Measurements from ENCODE around the gene RERG.

The RERG gene

GRCh38 chr12:15220451-15220850 lies 766 bp downstream of the RERG start:
- DNase-seq (ENCODE audit: insufficient read length, low spot score) (no peak), FAIRE-seq (no peak)

- DNase-seq (ENCODE audit: insufficient read length, low spot score) = no peak
- FAIRE-seq = no peak
Observed at GRCh38 chr12:15218794-15219193, 2.4 kb downstream of the RERG start.

GRCh38 chr12:15216036-15216889 lies 5.0 kb downstream of the RERG start:
- no peak for DNase-seq (ENCODE audit: insufficient read length, low spot score)
- FAIRE-seq = no peak

GRCh38 chr12:15214851-15215601 lies 6.2 kb downstream of the RERG start:
- FAIRE-seq (no peak), DNase-seq (ENCODE audit: insufficient read length, low spot score) (no peak)

GRCh38 chr12:15212930-15213329 lies 8.3 kb downstream of the RERG start:
- no peak for FAIRE-seq
- DNase-seq (ENCODE audit: insufficient read length, low spot score) = no peak

GRCh38 chr12:15209782-15210181 lies 11.4 kb downstream of the RERG start:
- DNase-seq (ENCODE audit: insufficient read length, low spot score) (no peak), FAIRE-seq (no peak)

- DNase-seq (ENCODE audit: insufficient read length, low spot score) (no peak), FAIRE-seq (no peak)
Observed at GRCh38 chr12:15208871-15209656, 12.2 kb downstream of the RERG start.

GRCh38 chr12:15208140-15208539 lies 13.1 kb downstream of the RERG start:
- DNase-seq (ENCODE audit: insufficient read length, low spot score) (no peak), FAIRE-seq (no peak)

GRCh38 chr12:15206831-15207389 lies 14.3 kb downstream of the RERG start:
- DNase-seq (ENCODE audit: insufficient read length, low spot score) (no peak), FAIRE-seq (no peak)

- FAIRE-seq (no peak), DNase-seq (ENCODE audit: insufficient read length, low spot score) (no peak)
Observed at GRCh38 chr12:15206338-15206737, 14.9 kb downstream of the RERG start.

- FAIRE-seq (no peak), DNase-seq (ENCODE audit: insufficient read length, low spot score) (no peak)
Observed at GRCh38 chr12:15205341-15206010, 15.7 kb downstream of the RERG start.

GRCh38 chr12:15201456-15201855 lies 19.8 kb downstream of the RERG start:
- FAIRE-seq (no peak), DNase-seq (ENCODE audit: insufficient read length, low spot score) (no peak)

GRCh38 chr12:15201056-15201455 lies 20.2 kb downstream of the RERG start:
- FAIRE-seq (no peak), DNase-seq (ENCODE audit: insufficient read length, low spot score) (no peak)

- DNase-seq (ENCODE audit: insufficient read length, low spot score) (no peak), FAIRE-seq (no peak)
Observed at GRCh38 chr12:15200641-15201040, 20.6 kb downstream of the RERG start.

- FAIRE-seq = no peak
- DNase-seq (ENCODE audit: insufficient read length, low spot score) = no peak
Observed at GRCh38 chr12:15199930-15200329, 21.3 kb downstream of the RERG start.

GRCh38 chr12:15196678-15197505 lies 24.3 kb downstream of the RERG start:
- no peak for FAIRE-seq
- no peak for DNase-seq (ENCODE audit: insufficient read length, low spot score)

GRCh38 chr12:15196221-15196620 lies 25.0 kb downstream of the RERG start:
- DNase-seq (ENCODE audit: insufficient read length, low spot score) (no peak), FAIRE-seq (no peak)

GRCh38 chr12:15194456-15195368 lies 26.5 kb downstream of the RERG start:
- DNase-seq (ENCODE audit: insufficient read length, low spot score) = no peak
- FAIRE-seq = no peak
